CD4-positive, alpha-beta memory T cell (primary cell): ENCODE results near the gene CEP72. TPM values are rescaled to one million over a fixed set of nuclear protein-coding genes. Genes with fewer than 3 reads are reported as not detected.

Experiments used
- CTCF ChIA-PET: fragments of 350-600 bp; sonication (Branson Sonifier 250); formaldehyde crosslinking; loops from one replicate; lab custom pipeline; 2021; ENCODE audit warnings: inconsistent platforms; ENCODE audit not compliant: partially characterized antibody; lab: Charles Lee
- POLR2A ChIA-PET: fragments of 350-600 bp; sonication (Branson Sonifier 250); formaldehyde crosslinking; loops from one replicate; lab custom pipeline; 2021; ENCODE audit not compliant: partially characterized antibody; lab: Charles Lee
- DNase-seq, 5 donors: peaks; one replicate each; pipeline versions ENCODE4 v3.0.0 to v3.0.0-alpha.2; 2020 to 2022; ENCODE audit warnings: mixed read lengths in 1 of 5
- H3K27ac ChIP-seq: one replicate; pipeline ENCODE4 v1.7.0; 2013; ENCODE audit warnings: low read depth, low read length
- H3K27me3 ChIP-seq: 2 replicates; pipeline ENCODE4 v1.7.0; 2013; ENCODE audit warnings: mild to moderate bottlenecking, low read length, moderate library complexity; ENCODE audit not compliant: insufficient read depth
- H3K36me3 ChIP-seq: 2 replicates; pipeline ENCODE4 v1.7.0; 2013; ENCODE audit warnings: mild to moderate bottlenecking, low read length, moderate library complexity; ENCODE audit not compliant: insufficient read depth
- H3K4me1 ChIP-seq: 2 replicates; pipeline ENCODE4 v1.7.0; 2013; ENCODE audit warnings: mild to moderate bottlenecking, low read length, moderate library complexity; ENCODE audit not compliant: insufficient read depth
- H3K4me3 ChIP-seq, 2 donors: one replicate each; pipeline ENCODE4 v1.7.0; 2013; ENCODE audit warnings: low read length in 2 of 2, mild to moderate bottlenecking in 1 of 2
- H3K9me3 ChIP-seq, 2 donors: one replicate each; pipeline ENCODE4 v1.7.0; 2013; ENCODE audit warnings: low read length in 2 of 2, control low read depth in 1 of 2; ENCODE audit not compliant: control insufficient read depth in 1 of 2
- H3K27ac Mint-ChIP-seq, 7 donors: one replicate each; pipeline ENCODE4 v1.8.0; 2020 to 2021; ENCODE audit warnings: mixed read lengths in 7 of 7, mild to moderate bottlenecking in 6 of 7, inconsistent platforms in 3 of 7, moderate library complexity in 3 of 7
- H3K27me3 Mint-ChIP-seq, 2 donors: one replicate each; pipeline ENCODE4 v1.8.0; 2020 to 2021; ENCODE audit warnings: mixed read lengths in 2 of 2
- H3K36me3 Mint-ChIP-seq, 2 donors: one replicate each; pipeline ENCODE4 v1.8.0; 2020 to 2021; ENCODE audit warnings: mixed read lengths in 2 of 2, inconsistent platforms in 1 of 2, mild to moderate bottlenecking in 1 of 2
- H3K4me1 Mint-ChIP-seq, 4 donors: one replicate each; pipeline ENCODE4 v1.8.0; 2020 to 2021; ENCODE audit warnings: mixed read lengths in 4 of 4, mild to moderate bottlenecking in 1 of 4
- H3K4me3 Mint-ChIP-seq, 8 donors: one replicate each; pipeline ENCODE4 v1.8.0; 2020 to 2021; ENCODE audit warnings: mixed read lengths in 8 of 8, mild to moderate bottlenecking in 7 of 8, moderate library complexity in 6 of 8, inconsistent platforms in 3 of 8
- H3K9me3 Mint-ChIP-seq, 8 donors: one replicate each; pipeline ENCODE4 v1.8.0; 2020 to 2021; ENCODE audit warnings: mixed read lengths in 8 of 8, mild to moderate bottlenecking in 5 of 8, inconsistent platforms in 3 of 8, moderate library complexity in 1 of 8
- intact Hi-C: fragments of 100-400 bp; cut with micrococcal nuclease; formaldehyde crosslinking; loops from one replicate; pipeline ENCODE4 v1.15.1; 2023
- polyA plus RNA-seq, 2 donors: library from polyadenylated mRNA; unstranded; fragments of 300-500 nt; fragmentation: Illumina TruSeq; gene quantifications; one replicate each; pipeline ENCODE4 v1.2.3, GENCODE V29; 2021
- total RNA-seq, 2 experiments: library from RNA; stranded (reverse); gene quantifications; one replicate each; pipeline ENCODE4 v1.2.3, GENCODE V29; 2021

Gene CEP72
- total and polyA plus RNA-seq, 4 experiments from 2014 or later, result 2.5 to 28.0 (median 16.2) TPM

- CTCF ChIA-PET, result interaction anchor here (1.1 kb wide), 1 partner anchor 10 kb away, joined by 3 read pairs; no protein-coding TSS in a partner anchor
- H3K27me3 Mint-ChIP-seq, result peaks cover 13 to 24% of the 10 kb centered on the region in 2 donors
- Histone ChIP-seq H3K27me3 (no peaks in the 10 kb centered on the region), H3K9me3 (no peaks in the 10 kb centered on the region), H3K4me1 (no peaks in the 10 kb centered on the region), H3K36me3 (no peaks in the 10 kb centered on the region), H3K27ac (no peak overlapping the region), H3K4me3 (no peak overlapping the region)
- no peak overlapping the region for H3K4me3 Mint-ChIP-seq
- intact Hi-C loops, result no loop called here
- POLR2A ChIA-PET, result no interaction called here
- no peaks in the 10 kb centered on the region for H3K36me3 Mint-ChIP-seq
- no peak overlapping the region for H3K27ac Mint-ChIP-seq
- no peaks in the 10 kb centered on the region for H3K9me3 Mint-ChIP-seq
- no peaks in the 10 kb centered on the region for H3K4me1 Mint-ChIP-seq
- no peak for DNase-seq
Measured at GRCh38 chr5:569358-569867, 42.7 kb upstream of the CEP72 start.

- Histone ChIP-seq H3K9me3 (no peaks in the 10 kb centered on the region), H3K36me3 (no peaks in the 10 kb centered on the region), H3K4me3 (no peak overlapping the region), H3K27me3 (no peaks in the 10 kb centered on the region), H3K27ac (no peak overlapping the region), H3K4me1 (no peaks in the 10 kb centered on the region)
- Mint-ChIP-seq H3K36me3 (no peaks in the 10 kb centered on the region), H3K4me1 (no peaks in the 10 kb centered on the region), H3K27me3 (peaks cover 15 to 28% of the 10 kb centered on the region in 2 donors), H3K4me3 (no peak overlapping the region), H3K27ac (no peak overlapping the region), H3K9me3 (peaks cover 0 to 4% (median under 1%) of the 10 kb centered on the region in 8 donors)
- no peak for DNase-seq
- ChIA-PET POLR2A (no interaction called here), CTCF (interaction anchor here (1.1 kb wide), 1 partner anchor 10 kb away, joined by 3 read pairs; no protein-coding TSS in a partner anchor)
- intact Hi-C loops, result no loop called here
Measured at GRCh38 chr5:569868-570361, 42.2 kb upstream of the CEP72 start.

GRCh38 chr5:570446-570845, 41.7 kb upstream of the CEP72 start:
- no peak for DNase-seq
- peaks cover 0 to 10% (median 6%) of the 10 kb centered on the region in 8 donors for H3K9me3 Mint-ChIP-seq
- H3K27me3 Mint-ChIP-seq, result peaks cover 15 to 28% of the 10 kb centered on the region in 2 donors

GRCh38 chr5:570886-571285, 41.3 kb upstream of the CEP72 start:
- intact Hi-C loops, result no loop called here
- Histone ChIP-seq H3K4me3 (no peak overlapping the region), H3K27me3 (no peaks in the 10 kb centered on the region), H3K27ac (no peak overlapping the region), H3K4me1 (no peaks in the 10 kb centered on the region), H3K9me3 (no peaks in the 10 kb centered on the region), H3K36me3 (no peaks in the 10 kb centered on the region)
- Mint-ChIP-seq H3K27me3 (peaks cover 15 to 31% of the 10 kb centered on the region in 2 donors), H3K36me3 (peaks cover 0 to under 1% of the 10 kb centered on the region in 2 donors), H3K4me1 (no peaks in the 10 kb centered on the region), H3K27ac (no peak overlapping the region), H3K4me3 (no peak overlapping the region), H3K9me3 (peaks cover 0 to 14% (median 10%) of the 10 kb centered on the region in 8 donors)
- ChIA-PET POLR2A (no interaction called here), CTCF (no interaction called here)
- no peak for DNase-seq

More at GRCh38 chr5:570446-570845, 41.7 kb upstream of the CEP72 start:
- Mint-ChIP-seq H3K4me3 (no peak overlapping the region), H3K27ac (no peak overlapping the region), H3K36me3 (no peaks in the 10 kb centered on the region), H3K4me1 (no peaks in the 10 kb centered on the region)
- ChIA-PET POLR2A (no interaction called here), CTCF (no interaction called here)
- Histone ChIP-seq H3K4me1 (no peaks in the 10 kb centered on the region), H3K27me3 (no peaks in the 10 kb centered on the region), H3K4me3 (no peak overlapping the region), H3K9me3 (no peaks in the 10 kb centered on the region), H3K36me3 (no peaks in the 10 kb centered on the region), H3K27ac (no peak overlapping the region)
- intact Hi-C loops, result no loop called here

GRCh38 chr5:571791-572190, 40.3 kb upstream of the CEP72 start:
- H3K27ac ChIP-seq, result no peak overlapping the region
- ChIA-PET POLR2A (no interaction called here), CTCF (no interaction called here)
- H3K4me1 Mint-ChIP-seq, result no peaks in the 10 kb centered on the region
- H3K9me3 ChIP-seq, result no peaks in the 10 kb centered on the region
- no peaks in the 10 kb centered on the region for H3K4me1 ChIP-seq
- no peak overlapping the region for H3K4me3 Mint-ChIP-seq
- peaks cover 3 to 22% (median 17%) of the 10 kb centered on the region in 8 donors for H3K9me3 Mint-ChIP-seq
- peaks cover 0 to 2% of the 10 kb centered on the region in 2 donors for H3K36me3 Mint-ChIP-seq
- no peak overlapping the region for H3K4me3 ChIP-seq
- H3K27me3 ChIP-seq, result no peaks in the 10 kb centered on the region
- no peaks in the 10 kb centered on the region for H3K36me3 ChIP-seq
- no peak for DNase-seq
- H3K27me3 Mint-ChIP-seq, result peaks cover 14 to 34% of the 10 kb centered on the region in 2 donors
- H3K27ac Mint-ChIP-seq, result no peak overlapping the region
- intact Hi-C loops, result no loop called here

- CTCF ChIA-PET, result no interaction called here
- Histone ChIP-seq H3K4me3 (no peak overlapping the region), H3K9me3 (peaks cover 0 to 5% of the 10 kb centered on the region in 2 donors), H3K27me3 (no peaks in the 10 kb centered on the region), H3K27ac (no peak overlapping the region), H3K36me3 (no peaks in the 10 kb centered on the region), H3K4me1 (no peaks in the 10 kb centered on the region)
- POLR2A ChIA-PET, result no interaction called here
- no peaks in the 10 kb centered on the region for H3K4me1 Mint-ChIP-seq
- H3K4me3 Mint-ChIP-seq, result no peak overlapping the region
- peaks cover 12 to 31% of the 10 kb centered on the region in 2 donors for H3K27me3 Mint-ChIP-seq
- peaks cover 3 to 29% (median 25%) of the 10 kb centered on the region in 8 donors for H3K9me3 Mint-ChIP-seq
- DNase-seq, result no peak
- H3K27ac Mint-ChIP-seq, result no peak overlapping the region
- peaks cover 0 to 2% of the 10 kb centered on the region in 2 donors for H3K36me3 Mint-ChIP-seq
- intact Hi-C loops, result no loop called here
Measured at GRCh38 chr5:572398-573019, 39.6 kb upstream of the CEP72 start.

GRCh38 chr5:573206-573605, 38.9 kb upstream of the CEP72 start:
- Histone ChIP-seq H3K27ac (no peak overlapping the region), H3K27me3 (no peaks in the 10 kb centered on the region), H3K4me3 (no peak overlapping the region), H3K9me3 (peaks cover 0 to 6% of the 10 kb centered on the region in 2 donors), H3K4me1 (no peaks in the 10 kb centered on the region), H3K36me3 (no peaks in the 10 kb centered on the region)
- Mint-ChIP-seq H3K36me3 (peaks cover 0 to 2% of the 10 kb centered on the region in 2 donors), H3K9me3 (peaks cover 3 to 36% (median 31%) of the 10 kb centered on the region in 8 donors), H3K4me3 (no peak overlapping the region), H3K4me1 (no peaks in the 10 kb centered on the region), H3K27me3 (peaks cover 12 to 31% of the 10 kb centered on the region in 2 donors), H3K27ac (no peak overlapping the region)
- POLR2A ChIA-PET, result no interaction called here
- CTCF ChIA-PET, result no interaction called here
- DNase-seq, result no peak
- intact Hi-C loops, result no loop called here
